ENCODE measurements around the gene ASRGL1. TPM values are rescaled to one million over a fixed set of nuclear protein-coding genes. Genes with fewer than 3 reads are reported as not detected.

Gene ASRGL1
- total and polyA plus RNA-seq, 2 donors from 2014 or later, result 62.2 to 85.6 TPM

GRCh38 chr11:62352355-62353336 is 15.4 kb downstream of the ASRGL1 start:
- DNase-seq, result no peak
- intact Hi-C loops (cut with DNase I), result no loop called here
- H3K36me3 ChIP-seq (ENCODE audit: control insufficient read depth in 2 of 3, insufficient read depth in 3 of 3, low read length in 3 of 3), result no peaks in the 10 kb centered on the region
- H3K4me1 ChIP-seq (ENCODE audit: control insufficient read depth in 2 of 3, insufficient read depth in 2 of 3, low read depth in 1 of 3, low read length in 3 of 3), result no peaks in the 10 kb centered on the region
- no peaks in the 10 kb centered on the region for H3K9me3 ChIP-seq (ENCODE audit: control insufficient read depth in 2 of 3, insufficient read depth in 1 of 3, low read length in 3 of 3)
- H3K27me3 ChIP-seq (ENCODE audit: control insufficient read depth, insufficient read depth, low read length), result no peaks in the 10 kb centered on the region
- no peak for TF ChIP-seq CTCF (IDR thresholded peaks at IDR 0.05; ENCODE audit: borderline replicate concordance, extremely low read depth, insufficient read depth)
- FAIRE-seq, result no peak
- no peak overlapping the region for H3K27ac ChIP-seq (ENCODE audit: low read depth in 2 of 2, low read length in 2 of 2)
- no peak overlapping the region for H3K4me3 ChIP-seq (ENCODE audit: low read length in 3 of 3)
- no peak overlapping the region for H3K9ac ChIP-seq (ENCODE audit: low read length in 3 of 3)

DNA sequence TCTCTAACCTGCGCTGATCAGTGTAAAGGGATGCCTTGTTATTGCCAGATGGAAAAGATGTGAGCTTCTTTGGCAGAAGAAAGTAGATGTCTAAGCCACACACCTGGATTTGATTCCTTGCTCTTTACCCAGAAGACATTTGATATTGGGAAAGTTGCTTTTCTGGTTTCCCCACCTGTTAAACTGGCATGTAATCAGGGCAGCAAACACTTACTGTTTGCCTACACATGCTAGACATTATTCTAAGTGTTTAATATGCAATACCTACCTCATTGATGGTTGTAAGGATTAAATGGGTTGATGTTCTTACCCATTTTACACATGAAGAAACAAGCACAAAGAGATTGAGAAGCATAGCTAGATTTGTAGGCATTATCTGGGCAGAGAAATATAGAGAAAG is 16.6 kb downstream of the ASRGL1 start:
- TF ChIP-seq CTCF (IDR thresholded peaks at IDR 0.05; ENCODE audit: borderline replicate concordance, extremely low read depth, insufficient read depth), result no peak
- DNase-seq (peak in 1 of 5 donors; percentile 22), FAIRE-seq (no peak)
- Histone ChIP-seq H3K4me1 (ENCODE audit: control insufficient read depth in 2 of 3, insufficient read depth in 2 of 3, low read depth in 1 of 3, low read length in 3 of 3) (no peaks in the 10 kb centered on the region), H3K27me3 (ENCODE audit: control insufficient read depth, insufficient read depth, low read length) (no peaks in the 10 kb centered on the region), H3K27ac (ENCODE audit: low read depth in 2 of 2, low read length in 2 of 2) (no peak overlapping the region), H3K9me3 (ENCODE audit: control insufficient read depth in 2 of 3, insufficient read depth in 1 of 3, low read length in 3 of 3) (no peaks in the 10 kb centered on the region), H3K4me3 (ENCODE audit: low read length in 3 of 3) (no peak overlapping the region), H3K36me3 (ENCODE audit: control insufficient read depth in 2 of 3, insufficient read depth in 3 of 3, low read length in 3 of 3) (peaks cover 0 to 6% (median 0%) of the 10 kb centered on the region in 3 donors), H3K9ac (ENCODE audit: low read length in 3 of 3) (no peak overlapping the region)
- intact Hi-C loops (cut with DNase I), result no loop called here

GRCh38 chr11:62358273-62358672 is 21.0 kb downstream of the ASRGL1 start:
- intact Hi-C loops (cut with DNase I), result no loop called here
- Histone ChIP-seq H3K27ac (ENCODE audit: low read depth in 2 of 2, low read length in 2 of 2) (no peak overlapping the region), H3K9me3 (ENCODE audit: control insufficient read depth in 2 of 3, insufficient read depth in 1 of 3, low read length in 3 of 3) (no peaks in the 10 kb centered on the region), H3K9ac (ENCODE audit: low read length in 3 of 3) (no peak overlapping the region), H3K4me1 (ENCODE audit: control insufficient read depth in 2 of 3, insufficient read depth in 2 of 3, low read depth in 1 of 3, low read length in 3 of 3) (no peaks in the 10 kb centered on the region), H3K27me3 (ENCODE audit: control insufficient read depth, insufficient read depth, low read length) (no peaks in the 10 kb centered on the region), H3K4me3 (ENCODE audit: low read length in 3 of 3) (no peak overlapping the region), H3K36me3 (ENCODE audit: control insufficient read depth in 2 of 3, insufficient read depth in 3 of 3, low read length in 3 of 3) (peaks cover 0 to 6% (median 0%) of the 10 kb centered on the region in 3 donors)
- FAIRE-seq (no peak), DNase-seq (no peak)
- TF ChIP-seq CTCF (IDR thresholded peaks at IDR 0.05; ENCODE audit: borderline replicate concordance, extremely low read depth, insufficient read depth), result no peak
